HCT116 (cell line): ENCODE results near the gene PLAAT2. TPM values are rescaled to one million over a fixed set of nuclear protein-coding genes. Genes with fewer than 3 reads are reported as not detected.
"Not testable (repeated sequence)": the region's sequence is repeated elsewhere in the genome, so short reads cannot be mapped to it uniquely, and the experiment has no call there.

ENCODE experiments used
- ATAC-seq: fragments of 200-7000 bp; cut with Tn5 transposase; 2 replicates; pipeline ENCODE4 v1.9.1; 2020; ENCODE audit warnings: mild to moderate bottlenecking, moderate library complexity
- BruUV-seq: library from RNA; stranded (reverse); fragments of 400-500 nt; replicated peaks from 2 replicates; lab custom pipeline; 2021; lab: Mats Ljungman, UMichigan
- CTCF ChIA-PET: fragments of 300-600 bp; sonication (Branson Sonifier 250); formaldehyde crosslinking; loops from one replicate; lab custom pipeline; 2021; ENCODE audit warnings: antibody characterized with exemption; lab: Charles Lee
- POLR2A ChIA-PET: fragments of 300-600, 350-600 bp; sonication (Branson Sonifier 250); formaldehyde crosslinking; loops from one replicate; lab custom pipeline; 2021; ENCODE audit warnings: antibody characterized with exemption; lab: Charles Lee
- RAD21 ChIA-PET, 2 experiments: fragments of 300-600 bp; sonication (Branson Sonifier 250); formaldehyde crosslinking; loops; one replicate each; lab custom pipeline; 2023; ENCODE audit warnings: low total read pairs in 2 of 2; ENCODE audit not compliant: uncharacterized antibody in 2 of 2, unreplicated experiment in 2 of 2, low non-redundant PET in 1 of 2; lab: Charles Lee
- DNase-seq: peaks from one replicate; pipeline ENCODE4 v3.0.0-alpha.2; 2010; ENCODE audit warnings: low read depth, low spot score
- H2AFZ ChIP-seq: fragments of 200-600 bp; shearing (Covaris generic), sonication (generic); 2 replicates; pipeline ENCODE4 v1.6.1; 2017; ENCODE audit warnings: low read depth, mixed run types, mixed read lengths, antibody characterized with exemption, low read length; ENCODE audit not compliant: poor library complexity, severe bottlenecking
- H3K27ac ChIP-seq: 2 replicates; pipeline ENCODE4 v1.5.1; 2012; ENCODE audit warnings: low read depth, low read length
- H3K27me3 ChIP-seq: fragments of 200-600 bp; sonication (generic); 2 replicates; pipeline ENCODE4 v1.6.1; 2016; ENCODE audit warnings: mixed run types, low read length, mixed read lengths; ENCODE audit not compliant: insufficient read depth
- H3K36me3 ChIP-seq, 2 experiments: fragments of 200-500 bp in 1 of 2; fragments of 200-600 bp in 1 of 2; sonication (Bioruptor generic) in 1 of 2; sonication (generic) in 1 of 2; 2 replicates each; pipeline versions ENCODE4 v1.5.1 to v1.6.1; 2014 to 2016; ENCODE audit warnings: low read length in 2 of 2, inconsistent platforms in 1 of 2, mixed read lengths in 1 of 2, mixed run types in 1 of 2; ENCODE audit not compliant: insufficient read depth in 2 of 2, control insufficient read depth in 1 of 2
- H3K4me1 ChIP-seq, 2 experiments: fragments of 200-600 bp in 1 of 2; sonication (generic) in 1 of 2; 2 replicates each; pipeline versions ENCODE4 v1.5.1 to v1.6.1; 2012 to 2017; ENCODE audit warnings: low read length in 2 of 2, inconsistent platforms in 1 of 2, mild to moderate bottlenecking in 1 of 2, mixed read lengths in 1 of 2, mixed run types in 1 of 2, moderate library complexity in 1 of 2; ENCODE audit not compliant: insufficient read depth in 2 of 2, control insufficient read depth in 1 of 2
- H3K4me2 ChIP-seq: fragments of 200-600 bp; sonication (generic); 2 replicates; pipeline ENCODE4 v1.6.1; 2017; ENCODE audit warnings: mixed run types, low read length, mixed read lengths
- H3K4me3 ChIP-seq, 2 experiments: fragments of 200-600 bp in 1 of 2; sonication (generic) in 1 of 2; replicated peaks in 1 of 2; 2 replicates each; pipeline ENCODE4 v1.5.1; 2011 to 2016; ENCODE audit warnings: low read length in 2 of 2, control low read depth in 1 of 2, low read depth in 1 of 2, mild to moderate bottlenecking in 1 of 2, mixed read lengths in 1 of 2, mixed run types in 1 of 2
- H3K79me2 ChIP-seq: fragments of 200-600 bp; sonication (generic); 2 replicates; pipeline ENCODE4 v1.6.1; 2017; ENCODE audit warnings: mild to moderate bottlenecking, mixed run types, low read length, moderate library complexity, mixed read lengths; ENCODE audit not compliant: insufficient read depth
- H3K9ac ChIP-seq: fragments of 200-600 bp; sonication (generic); 2 replicates; pipeline ENCODE4 v1.6.1; 2016; ENCODE audit warnings: low read length, mixed read lengths
- H3K9me2 ChIP-seq: fragments of 200-600 bp; sonication (generic), shearing (Covaris generic); 2 replicates; pipeline ENCODE4 v1.6.1; 2017; ENCODE audit warnings: mixed run types, mild to moderate bottlenecking, moderate library complexity; ENCODE audit not compliant: insufficient read depth
- H3K9me3 ChIP-seq, 2 experiments: fragments of 200-500 bp in 1 of 2; fragments of 200-600 bp in 1 of 2; sonication (Bioruptor generic) in 1 of 2; sonication (generic) in 1 of 2; 2 replicates each; pipeline ENCODE4 v1.6.1; 2014 to 2017; ENCODE audit warnings: low read length in 2 of 2, mixed read lengths in 2 of 2, inconsistent platforms in 1 of 2, low read depth in 1 of 2, mild to moderate bottlenecking in 1 of 2, mixed run types in 1 of 2, moderate library complexity in 1 of 2; ENCODE audit not compliant: control insufficient read depth in 1 of 2, insufficient read depth in 1 of 2
- H4K20me1 ChIP-seq: fragments of 200-600 bp; sonication (generic), shearing (Covaris generic); 2 replicates; pipeline ENCODE4 v1.6.1; 2017; ENCODE audit warnings: mixed run types, mild to moderate bottlenecking, moderate library complexity; ENCODE audit not compliant: insufficient read depth
- ATF3 ChIP-seq: IDR thresholded peaks from 2 replicates; pipeline ENCODE4 v1.6.1; 2012
- CEBPB ChIP-seq: IDR thresholded peaks from 2 replicates; pipeline ENCODE4 v1.6.1; 2012; ENCODE audit warnings: low read depth
- ELF1 ChIP-seq: IDR thresholded peaks from 2 replicates; pipeline ENCODE4 v1.6.1; 2012; ENCODE audit warnings: low read depth, borderline replicate concordance
- EZH2phosphoT487 ChIP-seq: fragments of 200-600 bp; IDR thresholded peaks from 2 replicates; pipeline ENCODE4 v1.6.1; 2018; ENCODE audit warnings: antibody characterized with exemption, borderline replicate concordance
- FOSL1 ChIP-seq: IDR thresholded peaks from 2 replicates; pipeline ENCODE4 v1.6.1; 2012; ENCODE audit warnings: low read depth
- MAX ChIP-seq: IDR thresholded peaks from 2 replicates; pipeline ENCODE4 v1.6.1; 2012
- POLR2A ChIP-seq: IDR thresholded peaks from 2 replicates; pipeline ENCODE4 v1.7.0; 2011; ENCODE audit warnings: borderline replicate concordance; ENCODE audit not compliant: insufficient read depth, insufficient read length; ENCODE audit errors: extremely low read depth
- SP1 ChIP-seq: IDR thresholded peaks from 2 replicates; pipeline ENCODE4 v1.6.1; 2012; ENCODE audit warnings: low read depth
- SRF ChIP-seq: IDR thresholded peaks from 2 replicates; pipeline ENCODE4 v1.6.1; 2012; ENCODE audit warnings: low read depth
- TCF7L2 ChIP-seq: IDR thresholded peaks from 2 replicates; pipeline ENCODE4 v1.7.0; 2011; ENCODE audit warnings: borderline replicate concordance, inconsistent platforms; ENCODE audit not compliant: insufficient read depth, insufficient read length; ENCODE audit errors: extremely low read depth
- YY1 ChIP-seq: IDR thresholded peaks from 2 replicates; pipeline ENCODE4 v1.6.1; 2011; ENCODE audit warnings: low read length, low read depth, moderate library complexity, mild to moderate bottlenecking; ENCODE audit not compliant: insufficient replicate concordance; ENCODE audit errors: extremely low read depth
- intact Hi-C: fragments of 100-400 bp; cut with micrococcal nuclease; formaldehyde crosslinking; loops from 2 replicates; pipeline ENCODE4 v1.10.0; 2022
- total RNA-seq: library from RNA; stranded (reverse); gene quantifications from one replicate; pipeline ENCODE4 v1.2.1, GENCODE V29; 2021; ENCODE audit not compliant: unreplicated experiment

The PLAAT2 gene
- total RNA-seq, 1 experiment from 2014 or later, result not detected

GRCh38 chr11:63528729-63529278, 34.4 kb downstream of the PLAAT2 start:
- H3K9ac ChIP-seq, BruUV-seq, H3K4me3 ChIP-seq, ATAC-seq, intact Hi-C loops, H3K79me2 ChIP-seq, H3K27ac ChIP-seq, H3K4me2 ChIP-seq, RAD21 ChIA-PET, H2AFZ ChIP-seq, DNase-seq, H3K36me3 ChIP-seq, H3K9me3 ChIP-seq, H4K20me1 ChIP-seq, POLR2A ChIA-PET, H3K4me1 ChIP-seq, H3K9me2 ChIP-seq, H3K27me3 ChIP-seq, CTCF ChIA-PET: not testable (repeated sequence)

- H3K9me2 ChIP-seq, DNase-seq, H3K9me3 ChIP-seq, H3K9ac ChIP-seq, H2AFZ ChIP-seq, BruUV-seq, H4K20me1 ChIP-seq, H3K36me3 ChIP-seq, ATAC-seq, CTCF ChIA-PET, H3K79me2 ChIP-seq, RAD21 ChIA-PET, POLR2A ChIA-PET, H3K27me3 ChIP-seq, H3K4me1 ChIP-seq, H3K4me2 ChIP-seq, H3K4me3 ChIP-seq, intact Hi-C loops, H3K27ac ChIP-seq: not testable (repeated sequence)
Measured at GRCh38 chr11:63528156-63528555, 35.0 kb downstream of the PLAAT2 start.

DNA sequence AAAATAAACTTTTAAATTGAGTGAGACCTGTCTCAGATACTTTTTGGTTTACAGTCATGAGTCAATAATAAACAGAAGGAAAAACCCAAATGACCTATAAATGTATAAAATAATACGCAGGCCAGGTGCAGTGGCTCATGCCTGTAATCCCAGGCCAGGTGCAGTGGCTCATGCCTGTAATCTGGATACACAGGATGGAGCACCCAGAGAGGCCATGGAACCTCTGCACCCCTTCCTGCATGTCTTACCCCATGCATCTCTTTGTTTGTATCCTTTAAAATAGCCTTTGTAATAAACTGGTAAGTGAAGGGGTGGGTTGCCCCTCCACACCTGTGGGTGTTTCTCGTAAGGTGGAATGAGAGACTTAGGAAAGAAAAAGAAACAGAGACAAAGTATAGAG, 35.5 kb downstream of the PLAAT2 start:
- H3K4me2 ChIP-seq, result no peak overlapping the region
- ATAC-seq (no peak), DNase-seq (no peak)
- H3K27ac ChIP-seq, result no peak overlapping the region
- POLR2A ChIA-PET, result no interaction called here
- H3K4me1 ChIP-seq, result peaks cover 0 to 8% of the 10 kb centered on the region in 2 experiments; a peak in 2 of 4 replicates
- H3K9ac ChIP-seq, result no peak overlapping the region
- intact Hi-C loops, result no loop called here
- H3K36me3 ChIP-seq, result no peaks in the 10 kb centered on the region
- CTCF ChIA-PET, result no interaction called here
- no peaks in the 10 kb centered on the region for H4K20me1 ChIP-seq
- TF ChIP-seq ELF1 (no peak), MAX (no peak), TCF7L2 (no peak), SRF (no peak), ATF3 (no peak), FOSL1 (no peak), EZH2phosphoT487 (no peak), POLR2A (no peak), CEBPB (no peak), YY1 (no peak), SP1 (no peak)
- no peaks in the 10 kb centered on the region for H3K79me2 ChIP-seq
- no peaks in the 10 kb centered on the region for H3K27me3 ChIP-seq
- H3K4me3 ChIP-seq, result no peak overlapping the region
- no peak overlapping the region for H2AFZ ChIP-seq
- no peaks in the 10 kb centered on the region for H3K9me2 ChIP-seq
- no TSS peak for BruUV-seq
- RAD21 ChIA-PET, result no interaction called here
- H3K9me3 ChIP-seq, result no peaks in the 10 kb centered on the region
